HG03108 (cell line): Measurements from ENCODE around the gene HLA-DOA.
A peak's percentile ranks its signal among the peaks of the same experiment; 100 is the strongest.

Experiments
- ATAC-seq: cut with Tn5 transposase; IDR thresholded peaks from one replicate; pipeline ENCODE4 v1.9.1; 2021; ENCODE audit warnings: moderate library complexity; ENCODE audit not compliant: unreplicated experiment

HLA-DOA gene

GRCh38 chr6:33017018-33017417, 7.6 kb upstream of the HLA-DOA start:
- no peak for ATAC-seq

- no peak for ATAC-seq
Observed at GRCh38 chr6:33015798-33016197, 6.4 kb upstream of the HLA-DOA start.

- ATAC-seq, result no peak
Observed at GRCh38 chr6:33014841-33015634, 5.6 kb upstream of the HLA-DOA start.

GRCh38 chr6:33013608-33014007, 4.2 kb upstream of the HLA-DOA start:
- ATAC-seq, result no peak

GRCh38 chr6:33010356-33010755, 965 bp upstream of the HLA-DOA start:
- no peak for ATAC-seq

GRCh38 chr6:33007831-33008400, 1.5 kb downstream of the HLA-DOA start:
- no peak for ATAC-seq

GRCh38 chr6:33004940-33005339, 4.5 kb downstream of the HLA-DOA start:
- ATAC-seq, result no peak

GRCh38 chr6:33001685-33002084, 7.7 kb downstream of the HLA-DOA start:
- ATAC-seq, result no peak

- no peak for ATAC-seq
Observed at GRCh38 chr6:33000055-33000454, 9.3 kb downstream of the HLA-DOA start.

GRCh38 chr6:32995448-32995847, 13.9 kb downstream of the HLA-DOA start:
- ATAC-seq, result no peak

- ATAC-seq, result no peak
Observed at GRCh38 chr6:32993363-32993973, 15.9 kb downstream of the HLA-DOA start.

- ATAC-seq, result no peak
Observed at GRCh38 chr6:32991972-32992371, 17.4 kb downstream of the HLA-DOA start.

- ATAC-seq, result no peak
Observed at GRCh38 chr6:32989368-32989767, 20.0 kb downstream of the HLA-DOA start.

GRCh38 chr6:32984622-32985389, 24.6 kb downstream of the HLA-DOA start:
- ATAC-seq, result peak; percentile 52

GRCh38 chr6:32983964-32984621, 25.3 kb downstream of the HLA-DOA start:
- ATAC-seq, result no peak

GRCh38 chr6:32983493-32983848, 25.9 kb downstream of the HLA-DOA start:
- ATAC-seq, result no peak

GRCh38 chr6:32982702-32983492, 26.5 kb downstream of the HLA-DOA start:
- no peak for ATAC-seq

GRCh38 chr6:32982084-32982701, 27.2 kb downstream of the HLA-DOA start:
- ATAC-seq, result no peak

GRCh38 chr6:32980488-32981038, 28.8 kb downstream of the HLA-DOA start:
- no peak for ATAC-seq
